Trophoblast cell (in vitro differentiated cells and primary cell): ENCODE data around the gene EPB41L4A. TPM values are rescaled to one million over a fixed set of nuclear protein-coding genes. Genes with fewer than 3 reads are reported as not detected.
"Not testable (repeated sequence)": the region's sequence is repeated elsewhere in the genome, so short reads cannot be mapped to it uniquely, and the experiment has no call there.

Experiments
- DNase-seq, 2 donors: peaks; one replicate each; pipeline ENCODE4 v3.0.0-alpha.2; 2016
- H2AFZ ChIP-seq: 2 replicates; pipeline ENCODE4 v1.6.1; 2013; ENCODE audit warnings: low read length, moderate library complexity, mild to moderate bottlenecking; ENCODE audit not compliant: insufficient read depth, poor library complexity
- H2AK5ac ChIP-seq: 2 replicates; pipeline ENCODE4 v1.6.1; 2013; ENCODE audit warnings: mild to moderate bottlenecking, low read length
- H2BK120ac ChIP-seq: 2 replicates; pipeline ENCODE4 v1.6.1; 2013; ENCODE audit warnings: low read length, mild to moderate bottlenecking, moderate library complexity; ENCODE audit not compliant: insufficient read depth, poor library complexity
- H2BK12ac ChIP-seq: 2 replicates; pipeline ENCODE4 v1.6.1; 2013; ENCODE audit warnings: mild to moderate bottlenecking, low read length, moderate library complexity
- H2BK5ac ChIP-seq: 2 replicates; pipeline ENCODE4 v1.6.1; 2013; ENCODE audit warnings: low read length, low read depth, moderate library complexity, mild to moderate bottlenecking; ENCODE audit not compliant: poor library complexity
- H3K14ac ChIP-seq: 2 replicates; pipeline ENCODE4 v1.6.1; 2013; ENCODE audit warnings: mild to moderate bottlenecking, low read length
- H3K18ac ChIP-seq: 2 replicates; pipeline ENCODE4 v1.6.1; 2013; ENCODE audit warnings: mild to moderate bottlenecking, low read length
- H3K23ac ChIP-seq: 2 replicates; pipeline ENCODE4 v1.6.1; 2013; ENCODE audit warnings: low read length
- H3K27ac ChIP-seq: 2 replicates; pipeline ENCODE4 v1.5.1; 2013; ENCODE audit warnings: low read depth, mild to moderate bottlenecking, inconsistent platforms, low read length, moderate library complexity
- H3K27me3 ChIP-seq: 2 replicates; pipeline ENCODE4 v1.6.1; 2013; ENCODE audit warnings: inconsistent platforms, mild to moderate bottlenecking, low read length, moderate library complexity; ENCODE audit not compliant: insufficient read depth
- H3K36me3 ChIP-seq, 2 experiments: 1 replicate in 1 of 2; 2 replicates in 1 of 2; pipeline ENCODE4 v1.6.1; 2013; ENCODE audit warnings: low read length in 2 of 2, mild to moderate bottlenecking in 2 of 2, moderate library complexity in 1 of 2; ENCODE audit not compliant: insufficient read depth in 2 of 2, control insufficient read depth in 1 of 2
- H3K4ac ChIP-seq: 2 replicates; pipeline ENCODE4 v1.6.1; 2013; ENCODE audit warnings: low read depth, mild to moderate bottlenecking, low read length, moderate library complexity
- H3K4me1 ChIP-seq, 2 experiments: 1 replicate in 1 of 2; 2 replicates in 1 of 2; pipeline ENCODE4 v1.6.1; 2013; ENCODE audit warnings: low read length in 2 of 2, mild to moderate bottlenecking in 2 of 2, moderate library complexity in 1 of 2; ENCODE audit not compliant: insufficient read depth in 2 of 2, control insufficient read depth in 1 of 2
- H3K4me2 ChIP-seq: 2 replicates; pipeline ENCODE4 v1.6.1; 2013; ENCODE audit warnings: inconsistent platforms, mild to moderate bottlenecking, low read length, moderate library complexity
- H3K4me3 ChIP-seq: 2 replicates; pipeline ENCODE4 v1.5.1; 2013; ENCODE audit warnings: mild to moderate bottlenecking, low read depth, low read length, inconsistent platforms
- H3K79me1 ChIP-seq: one replicate; pipeline ENCODE4 v1.6.1; 2013; ENCODE audit warnings: low read length
- H3K79me2 ChIP-seq: 2 replicates; pipeline ENCODE4 v1.6.1; 2013; ENCODE audit warnings: low read length, mild to moderate bottlenecking; ENCODE audit not compliant: control insufficient read depth, insufficient read depth, poor library complexity
- H3K9ac ChIP-seq: 2 replicates; pipeline ENCODE4 v1.6.1; 2013; ENCODE audit warnings: mild to moderate bottlenecking, low read length
- H3K9me3 ChIP-seq: 2 replicates; pipeline ENCODE4 v1.6.1; 2013; ENCODE audit warnings: low read depth, mild to moderate bottlenecking, control low read depth, inconsistent platforms, low read length; ENCODE audit not compliant: insufficient read depth
- H4K12ac ChIP-seq: 2 replicates; pipeline ENCODE4 v1.6.1; 2013; ENCODE audit warnings: low read depth, mild to moderate bottlenecking, low read length, moderate library complexity
- H4K8ac ChIP-seq: 2 replicates; pipeline ENCODE4 v1.6.1; 2013; ENCODE audit warnings: low read depth, mild to moderate bottlenecking, low read length, moderate library complexity
- H4K91ac ChIP-seq: one replicate; pipeline ENCODE4 v1.6.1; 2013; ENCODE audit warnings: low read depth, mild to moderate bottlenecking, low read length, moderate library complexity
- WGBS: extraction: QIAGEN DNeasy Blood & Tissue Kit; methylation state at CpG from one replicate; pipeline ENCODE4 v1.1.7; 2013; ENCODE audit warnings: missing lambda C conversion rate; ENCODE audit not compliant: insufficient read length, insufficient coverage; ENCODE audit errors: extremely low coverage; 5-methylcytosine and 5-hydroxymethylcytosine counted together
- polyA plus RNA-seq: library from polyadenylated mRNA; stranded (reverse); fragments of 200-250 nt; gene quantifications from 2 replicates; pipeline ENCODE4 v1.2.3, GENCODE V29; 2013

The EPB41L4A gene
- 5.7 and 6.6 TPM in 2 replicates for polyA plus RNA-seq

- Histone ChIP-seq H2AK5ac (no peak within 1 kb of the TSS), H3K36me3 (no peaks in the 10 kb centered on the region), H3K4me1 (no peaks in the 10 kb centered on the region), H3K18ac (peak within 1 kb of the TSS; percentile 8), H3K79me2 (peaks cover 5% of the 10 kb centered on the region), H2BK120ac (no peak within 1 kb of the TSS), H3K9me3 (peaks cover 2% of the 10 kb centered on the region), H3K4ac (no peak within 1 kb of the TSS), H2AFZ (peak within 1 kb of the TSS; percentile 32), H4K12ac (peak within 1 kb of the TSS; percentile 0), H4K8ac (peak within 1 kb of the TSS; percentile 40), H4K91ac (no peak within 1 kb of the TSS), H2BK5ac (no peak within 1 kb of the TSS), H2BK12ac (peak within 1 kb of the TSS; percentile 7), H3K14ac (peak within 1 kb of the TSS; percentile 26), H3K4me2 (peak within 1 kb of the TSS; percentile 92), H3K27ac (no peak within 1 kb of the TSS), H3K9ac (peak within 1 kb of the TSS; percentile 75), H3K23ac (no peak within 1 kb of the TSS), H3K27me3 (no peaks in the 10 kb centered on the region), H3K79me1 (peaks cover 6% of the 10 kb centered on the region), H3K4me3 (peak within 1 kb of the TSS; percentile 97)
- DNase-seq, result peak; percentile 59 to 66
- WGBS, result no CpG with 5 or more reads among the region's 103 CpGs
Measured at GRCh38 chr5:112419164-112419985, at the start of gene EPB41L4A. Gene EPB41L4A (minus strand): TSS chr5:112419277. CDS start chr5:112419039, 238 bp downstream.

GRCh38 chr5:112467485-112467884, 48.4 kb upstream of the EPB41L4A start:
- H4K91ac ChIP-seq, result no peak overlapping the region
- H3K4ac ChIP-seq, result no peak overlapping the region
- H2AFZ ChIP-seq, result no peak overlapping the region
- no peak overlapping the region for H2BK120ac ChIP-seq
- H2AK5ac ChIP-seq, result no peak overlapping the region
- H3K9ac ChIP-seq, result no peak overlapping the region
- H3K4me3 ChIP-seq, result no peak overlapping the region
- H3K36me3 ChIP-seq, result no peaks in the 10 kb centered on the region
- no peaks in the 10 kb centered on the region for H3K79me2 ChIP-seq
- H3K79me1 ChIP-seq, result no peaks in the 10 kb centered on the region
- no CpG with 5 or more reads among the region's 1 CpG for WGBS
- no peak overlapping the region for H2BK12ac ChIP-seq
- H3K27ac ChIP-seq, result no peak overlapping the region
- no peak overlapping the region for H3K23ac ChIP-seq
- DNase-seq, result no peak
- H3K9me3 ChIP-seq, result no peaks in the 10 kb centered on the region
- H3K18ac ChIP-seq, result no peak overlapping the region
- H4K8ac ChIP-seq, result no peak overlapping the region
- H3K14ac ChIP-seq, result no peak overlapping the region
- H4K12ac ChIP-seq, result no peak overlapping the region
- no peak overlapping the region for H2BK5ac ChIP-seq
- no peaks in the 10 kb centered on the region for H3K4me1 ChIP-seq
- no peak overlapping the region for H3K4me2 ChIP-seq
- no peaks in the 10 kb centered on the region for H3K27me3 ChIP-seq

- not testable (repeated sequence) for H3K4me2 ChIP-seq, H2AK5ac ChIP-seq, H3K23ac ChIP-seq
Measured at GRCh38 chr5:112466261-112466660, 47.2 kb upstream of the EPB41L4A start.

GRCh38 chr5:112447187-112447760, 28.2 kb upstream of the EPB41L4A start:
- H3K4me1 ChIP-seq, H3K14ac ChIP-seq, H3K4ac ChIP-seq, H2AFZ ChIP-seq, H3K79me1 ChIP-seq, H2BK120ac ChIP-seq, H3K23ac ChIP-seq, H4K91ac ChIP-seq, H3K27ac ChIP-seq, H2BK5ac ChIP-seq, H3K9me3 ChIP-seq, H3K4me2 ChIP-seq, H3K18ac ChIP-seq, H3K27me3 ChIP-seq, H4K12ac ChIP-seq, H2BK12ac ChIP-seq, H2AK5ac ChIP-seq, H3K79me2 ChIP-seq, H3K9ac ChIP-seq, H3K36me3 ChIP-seq, H3K4me3 ChIP-seq, H4K8ac ChIP-seq: not testable (repeated sequence)
- no CpG with 5 or more reads among the region's 10 CpGs for WGBS
- DNase-seq, result peak; percentile 33 to 60

More at GRCh38 chr5:112466261-112466660, 47.2 kb upstream of the EPB41L4A start:
- no CpG with 5 or more reads among the region's 10 CpGs for WGBS
- not testable (repeated sequence) for H3K14ac ChIP-seq, H2AFZ ChIP-seq, H4K12ac ChIP-seq, H2BK120ac ChIP-seq, H3K36me3 ChIP-seq, H3K9ac ChIP-seq, H2BK5ac ChIP-seq, H3K18ac ChIP-seq, H4K8ac ChIP-seq, H3K9me3 ChIP-seq, H3K4me1 ChIP-seq, H3K4ac ChIP-seq, H3K4me3 ChIP-seq, H2BK12ac ChIP-seq, H3K27me3 ChIP-seq, H3K27ac ChIP-seq, H3K79me2 ChIP-seq, H4K91ac ChIP-seq, DNase-seq, H3K79me1 ChIP-seq
